ENCODE measurements around the gene EXOC6B. TPM values are rescaled to one million over a fixed set of nuclear protein-coding genes. Genes with fewer than 3 reads are reported as not detected.

The EXOC6B gene
- total RNA-seq, 1 donor from 2014 or later = 33.0 TPM

DNA sequence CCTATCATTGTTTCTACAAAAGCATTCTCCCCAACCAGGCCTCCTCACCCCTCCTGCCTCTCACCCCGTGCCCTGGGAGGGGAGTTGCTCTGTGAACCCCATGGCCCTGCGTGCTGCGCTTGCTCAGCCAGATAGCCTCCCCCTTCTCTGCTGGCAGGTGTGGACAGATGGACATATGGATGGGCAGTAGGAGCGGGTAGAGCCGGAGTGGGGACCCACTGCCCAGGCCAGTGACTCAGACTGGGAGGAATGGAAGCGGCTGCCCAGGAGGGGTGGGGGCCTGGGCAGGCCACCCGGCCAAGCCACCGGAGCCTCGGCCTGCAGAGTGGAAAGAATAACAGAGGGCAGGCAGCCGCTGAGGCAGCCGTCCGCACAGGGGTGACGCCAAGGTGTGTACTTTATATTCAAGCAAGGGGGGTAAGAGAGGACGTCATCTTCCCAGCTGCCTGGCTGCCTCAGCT, 686.9 kb downstream of the EXOC6B start:
- H3K36me3 ChIP-seq = no peaks in the 10 kb centered on the region
- H3K4me1 ChIP-seq = peaks cover 27% of the 10 kb centered on the region
- H3K27ac ChIP-seq = no peak overlapping the region
- TF ChIP-seq, protein P1, sequence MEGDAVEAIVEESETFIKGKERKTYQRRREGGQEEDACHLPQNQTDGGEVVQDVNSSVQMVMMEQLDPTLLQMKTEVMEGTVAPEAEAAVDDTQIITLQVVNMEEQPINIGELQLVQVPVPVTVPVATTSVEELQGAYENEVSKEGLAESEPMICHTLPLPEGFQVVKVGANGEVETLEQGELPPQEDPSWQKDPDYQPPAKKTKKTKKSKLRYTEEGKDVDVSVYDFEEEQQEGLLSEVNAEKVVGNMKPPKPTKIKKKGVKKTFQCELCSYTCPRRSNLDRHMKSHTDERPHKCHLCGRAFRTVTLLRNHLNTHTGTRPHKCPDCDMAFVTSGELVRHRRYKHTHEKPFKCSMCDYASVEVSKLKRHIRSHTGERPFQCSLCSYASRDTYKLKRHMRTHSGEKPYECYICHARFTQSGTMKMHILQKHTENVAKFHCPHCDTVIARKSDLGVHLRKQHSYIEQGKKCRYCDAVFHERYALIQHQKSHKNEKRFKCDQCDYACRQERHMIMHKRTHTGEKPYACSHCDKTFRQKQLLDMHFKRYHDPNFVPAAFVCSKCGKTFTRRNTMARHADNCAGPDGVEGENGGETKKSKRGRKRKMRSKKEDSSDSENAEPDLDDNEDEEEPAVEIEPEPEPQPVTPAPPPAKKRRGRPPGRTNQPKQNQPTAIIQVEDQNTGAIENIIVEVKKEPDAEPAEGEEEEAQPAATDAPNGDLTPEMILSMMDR (IDR thresholded peaks at IDR 0.05) = no peak
- H3K4me3 ChIP-seq = no peak overlapping the region
- no peaks in the 10 kb centered on the region for H3K9me3 ChIP-seq
- ATAC-seq = no peak
- intact Hi-C loops (cut with DNase I) = no loop called here
- DNase-seq = no peak
- H3K27me3 ChIP-seq (ENCODE audit: low read depth) = peaks cover 16% of the 10 kb centered on the region

DNA sequence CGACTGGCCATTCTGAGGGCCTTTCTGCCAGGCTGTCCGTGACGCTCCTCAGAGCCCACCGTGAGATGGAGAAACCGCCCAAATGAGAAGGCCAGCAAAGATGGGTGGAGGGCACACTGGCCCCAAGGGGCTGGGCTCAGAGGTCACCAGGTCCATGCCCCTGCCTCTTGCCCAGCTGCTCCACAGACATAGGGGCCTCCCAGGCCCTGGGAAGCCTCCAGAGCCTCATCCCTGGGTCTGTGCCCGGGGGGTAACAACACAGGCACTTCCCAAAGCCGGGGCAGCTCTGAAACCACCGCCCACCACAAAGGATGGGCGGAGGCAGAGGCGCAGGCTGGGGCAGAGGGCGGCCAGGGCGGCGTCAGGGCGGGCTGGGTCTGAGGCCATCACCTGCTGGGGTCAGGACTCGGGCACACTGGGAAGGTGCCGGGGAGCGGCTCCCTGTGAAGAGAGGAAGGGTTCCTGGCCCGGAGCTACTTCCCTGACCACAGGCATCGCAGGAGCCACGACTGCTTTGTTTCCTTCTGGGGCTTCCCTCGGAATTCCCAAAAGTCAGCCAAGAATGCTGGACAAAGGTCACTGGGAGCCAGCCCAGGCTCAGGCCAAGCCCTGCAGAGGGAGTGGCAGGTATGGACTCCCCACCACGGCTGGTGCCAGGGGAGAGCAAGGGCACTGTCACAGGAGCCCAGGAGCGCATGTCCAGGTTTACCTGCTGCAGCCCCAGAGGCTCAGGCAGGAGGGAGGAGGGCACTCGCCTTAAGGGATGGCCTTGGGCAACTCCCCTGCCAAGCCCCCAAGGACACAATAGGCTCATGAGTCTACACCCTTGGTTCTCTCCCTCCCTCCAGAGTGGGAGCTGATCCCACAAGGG, 687.6 kb downstream of the EXOC6B start:
- no peak overlapping the region for H3K27ac ChIP-seq
- H3K27me3 ChIP-seq (ENCODE audit: low read depth) = peaks cover 9% of the 10 kb centered on the region
- H3K9me3 ChIP-seq = no peaks in the 10 kb centered on the region
- H3K4me3 ChIP-seq = no peak overlapping the region
- DNase-seq (no peak), ATAC-seq (no peak)
- H3K36me3 ChIP-seq = no peaks in the 10 kb centered on the region
- H3K4me1 ChIP-seq = peaks cover 20% of the 10 kb centered on the region
- TF ChIP-seq, protein P1 (IDR thresholded peaks at IDR 0.05) = no peak
- intact Hi-C loops (cut with DNase I) = no loop called here

DNA sequence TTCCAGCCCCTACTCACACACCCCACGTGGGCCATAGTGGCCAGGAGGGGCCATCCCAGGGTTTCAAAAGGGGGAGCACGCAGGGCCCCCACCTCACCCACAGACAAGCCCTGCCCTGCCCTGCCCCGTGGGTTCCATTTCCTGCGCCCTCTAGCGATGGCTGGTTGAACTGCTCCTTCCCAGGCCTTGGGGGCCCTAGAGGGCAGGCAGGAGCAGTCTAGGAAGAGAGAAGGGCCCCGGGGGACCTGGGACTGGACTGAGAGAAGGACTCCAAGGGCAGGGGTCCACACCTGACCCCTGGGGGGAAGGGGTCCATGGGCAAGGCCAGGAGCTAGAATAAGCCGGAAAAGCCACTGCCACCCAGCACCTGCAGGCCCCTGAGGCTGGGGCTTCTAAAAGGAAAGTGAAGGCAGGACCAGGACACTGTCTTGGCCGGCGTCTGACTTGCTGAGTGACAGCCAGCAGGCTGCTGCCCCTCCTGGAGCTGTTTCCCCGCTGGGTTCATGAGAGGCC, 688.3 kb downstream of the EXOC6B start:
- ATAC-seq (peak; percentile 71 to 78), DNase-seq (no peak)
- H3K4me3 ChIP-seq = no peak overlapping the region
- TF ChIP-seq, protein P1 (IDR thresholded peaks at IDR 0.05) = peak; percentile 91
- intact Hi-C loops (cut with DNase I) = no loop called here
- H3K4me1 ChIP-seq = peaks cover 13% of the 10 kb centered on the region
- H3K27ac ChIP-seq = no peak overlapping the region
- H3K36me3 ChIP-seq = no peaks in the 10 kb centered on the region
- no peaks in the 10 kb centered on the region for H3K9me3 ChIP-seq
- H3K27me3 ChIP-seq (ENCODE audit: low read depth) = peaks cover 2% of the 10 kb centered on the region

DNA sequence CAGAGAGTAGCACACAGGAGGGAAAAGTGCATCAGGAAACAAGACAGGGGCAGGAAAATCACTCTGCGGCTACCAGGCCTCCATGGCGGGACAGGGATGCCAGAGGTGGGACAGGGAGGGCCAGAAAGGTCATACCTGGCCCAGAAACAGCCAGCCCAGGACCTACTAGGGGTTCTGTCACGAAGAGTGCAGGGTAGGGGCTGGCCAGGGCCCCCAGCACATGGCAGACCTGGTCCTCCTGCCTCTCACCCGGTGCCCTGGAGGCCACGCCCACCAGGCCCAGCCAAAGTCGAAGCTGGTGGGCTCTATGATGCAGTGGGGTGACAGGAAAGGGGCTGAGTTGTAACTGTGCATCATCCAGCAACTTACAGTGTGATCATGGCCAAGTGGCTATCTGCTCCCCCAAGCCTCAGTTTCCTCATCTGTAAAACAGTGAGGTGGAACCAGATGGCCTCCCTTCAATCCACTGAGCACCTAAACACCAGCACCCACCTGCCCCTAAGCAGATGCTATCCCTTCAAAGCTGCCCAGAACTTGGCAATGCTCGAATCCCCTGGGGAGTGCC, 688.8 kb downstream of the EXOC6B start:
- ATAC-seq (no peak), DNase-seq (no peak)
- peaks cover 9% of the 10 kb centered on the region for H3K4me1 ChIP-seq

DNA sequence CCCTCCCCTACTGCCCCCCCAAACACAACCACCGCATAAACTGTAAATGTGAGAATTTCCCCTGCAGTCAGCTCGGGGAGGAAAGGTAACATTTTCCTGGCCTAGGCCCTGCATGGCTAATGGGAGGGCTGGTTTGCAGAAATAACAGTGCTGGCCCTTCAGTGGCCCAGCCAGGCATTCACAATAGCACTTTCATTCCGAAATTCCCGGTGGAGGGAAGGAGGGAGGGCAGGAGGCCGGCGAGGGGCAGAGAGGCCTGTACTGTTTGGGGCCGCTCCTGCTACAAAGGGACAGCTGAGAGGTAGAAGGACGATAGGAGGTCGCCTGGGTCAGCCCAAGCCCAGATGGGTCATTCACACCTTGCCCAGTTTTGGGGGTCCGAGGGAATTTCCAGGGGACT, 689.5 kb downstream of the EXOC6B start:
- no peak for DNase-seq
- Histone ChIP-seq H3K9me3 (no peaks in the 10 kb centered on the region), H3K4me3 (no peak overlapping the region), H3K4me1 (peaks cover 9% of the 10 kb centered on the region), H3K36me3 (no peaks in the 10 kb centered on the region), H3K27ac (no peak overlapping the region), H3K27me3 (ENCODE audit: low read depth) (no peaks in the 10 kb centered on the region)
- TF ChIP-seq, protein P1 (IDR thresholded peaks at IDR 0.05) = no peak
- no peak for ATAC-seq
- intact Hi-C loops (cut with DNase I) = no loop called here

More for the DNA sequence above, 688.8 kb downstream of the EXOC6B start:
- intact Hi-C loops (cut with DNase I) = no loop called here
- TF ChIP-seq, protein P1 (IDR thresholded peaks at IDR 0.05) = no peak
- Histone ChIP-seq H3K27me3 (ENCODE audit: low read depth) (no peaks in the 10 kb centered on the region), H3K9me3 (no peaks in the 10 kb centered on the region), H3K27ac (no peak overlapping the region), H3K4me3 (no peak overlapping the region), H3K36me3 (no peaks in the 10 kb centered on the region)

Data from lower lobe of right lung (tissue), 2 donors.